SH-SY5Y (cell line): ENCODE data around the gene MAP2K7.

ENCODE experiments used
- GATA2 ChIP-seq: IDR thresholded peaks from 2 replicates; pipeline ENCODE4 v1.6.1; 2011; ENCODE audit warnings: mild to moderate bottlenecking, low read depth, low read length
- GATA3 ChIP-seq: IDR thresholded peaks from 2 replicates; pipeline ENCODE4 v1.6.1; 2011; ENCODE audit warnings: low read depth, mild to moderate bottlenecking, low read length, moderate library complexity

MAP2K7 gene

DNA sequence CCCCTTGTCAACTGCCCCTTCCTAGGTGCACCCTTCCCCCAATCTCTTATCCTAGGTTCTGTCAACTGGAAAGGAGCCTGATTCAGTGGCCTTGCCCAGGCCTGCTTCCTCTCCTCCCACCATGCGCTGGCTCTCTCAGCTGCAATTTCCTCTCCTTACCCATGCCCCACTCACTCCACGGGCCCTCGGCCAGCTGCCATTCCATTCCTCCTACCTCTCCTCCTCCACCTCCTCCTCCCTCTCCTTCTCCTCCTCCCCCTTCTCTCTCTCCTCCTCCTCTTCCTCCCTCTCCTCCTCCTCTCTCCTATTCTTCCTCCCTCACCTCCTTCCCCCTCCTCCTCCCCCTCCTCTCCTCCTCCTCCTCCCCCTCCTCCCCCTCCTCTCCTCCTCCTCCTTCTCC lies 49.4 kb downstream of the MAP2K7 start:
- TF ChIP-seq GATA3: no peak
- TF ChIP-seq GATA2: no peak

- TF ChIP-seq GATA3: no peak
- no peak for TF ChIP-seq GATA2
Measured at GRCh38 chr19:7953576-7953975, 49.9 kb downstream of the MAP2K7 start.

- TF ChIP-seq GATA2 (no peak), GATA3 (no peak)
Measured at GRCh38 chr19:7955696-7956095, 52.0 kb downstream of the MAP2K7 start.

DNA sequence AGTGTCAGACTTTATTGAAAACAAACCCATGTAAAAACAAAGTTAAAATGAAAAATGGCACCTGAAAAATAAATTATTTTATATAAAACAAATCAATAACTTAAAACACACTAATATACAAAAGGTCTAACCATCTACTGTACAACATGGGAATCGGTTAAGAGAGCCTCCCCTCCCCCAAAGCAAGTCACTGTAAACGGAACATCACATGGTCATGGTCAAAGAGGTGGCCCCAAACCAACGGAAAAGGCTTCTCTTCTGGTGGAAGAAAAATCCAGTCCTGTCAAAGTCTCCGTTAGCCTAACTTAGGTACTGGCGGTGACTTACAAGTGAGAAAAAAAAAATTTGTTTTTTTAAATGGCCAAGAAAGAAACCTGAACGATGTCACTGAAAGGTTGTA lies 55.5 kb downstream of the MAP2K7 start:
- no peak for TF ChIP-seq GATA2
- no peak for TF ChIP-seq GATA3

DNA sequence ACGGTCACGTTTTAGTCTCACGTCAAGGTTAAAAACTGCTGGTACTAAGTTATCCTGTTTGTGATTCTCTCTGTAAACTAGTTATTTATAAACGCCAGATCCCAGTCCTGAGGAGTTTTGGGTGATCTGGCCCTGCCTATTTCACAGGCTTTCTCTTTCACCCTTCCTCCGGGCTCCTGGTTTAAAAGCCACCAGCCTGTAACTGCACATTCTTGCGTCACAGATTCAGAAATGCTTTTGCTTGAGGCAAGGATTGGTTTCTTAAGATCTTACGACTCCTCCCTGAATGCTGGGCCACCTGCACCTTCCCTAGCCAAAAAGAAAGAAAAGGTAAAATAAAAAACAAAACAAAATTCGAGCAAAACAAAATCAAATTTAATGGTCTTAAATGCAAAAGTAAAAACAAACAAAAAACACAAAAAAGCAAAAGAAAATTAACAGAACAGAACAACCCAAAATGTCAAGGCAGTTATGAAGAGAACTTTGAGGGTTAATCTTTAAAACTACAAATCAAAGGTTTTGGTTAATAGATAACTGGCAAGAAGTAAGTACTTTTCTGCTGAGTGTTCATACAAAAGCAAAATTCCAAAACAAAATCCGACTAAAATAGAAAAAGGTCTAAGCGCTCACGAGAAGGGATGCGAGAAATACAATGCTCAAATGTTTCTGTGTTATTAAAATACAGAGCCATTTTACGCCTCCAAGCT lies 58.4 kb downstream of the MAP2K7 start:
- TF ChIP-seq GATA2: no peak
- no peak for TF ChIP-seq GATA3

DNA sequence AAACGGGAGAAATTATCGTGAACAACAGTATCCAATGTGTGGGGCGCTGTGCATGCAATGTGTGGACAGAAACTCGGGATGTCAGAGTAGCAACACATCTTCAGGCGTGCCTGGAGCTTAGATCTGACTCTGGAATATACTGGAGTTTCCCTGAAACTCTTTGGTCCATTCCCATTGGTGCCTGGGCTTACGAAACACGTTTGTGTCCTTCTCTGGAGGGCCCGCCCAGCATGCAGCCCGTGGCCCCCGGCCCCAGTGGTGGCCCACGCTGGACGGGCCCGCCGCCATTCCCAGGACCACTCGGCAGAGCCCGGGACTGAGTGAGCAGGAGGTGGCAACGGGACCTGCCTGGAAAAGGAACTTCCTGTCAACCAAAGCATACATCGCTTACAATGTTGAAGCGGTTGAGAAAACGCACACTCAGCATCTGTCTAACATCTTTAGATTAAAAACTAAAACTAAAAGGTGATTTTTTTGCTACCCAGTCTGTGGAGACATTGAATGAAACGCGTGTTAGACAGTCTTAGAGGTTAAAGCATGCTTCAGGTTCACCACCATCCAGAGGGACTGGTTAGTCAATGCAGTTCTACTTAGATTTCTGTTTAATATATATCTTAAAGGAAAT lies 59.1 kb downstream of the MAP2K7 start:
- TF ChIP-seq GATA2 (no peak), GATA3 (no peak)

GRCh38 chr19:7963566-7963965 lies 59.9 kb downstream of the MAP2K7 start:
- TF ChIP-seq GATA3: no peak
